Keratinocyte (primary cell): ENCODE results near the gene EMP2. TPM values are rescaled to one million over a fixed set of nuclear protein-coding genes. Genes with fewer than 3 reads are reported as not detected.

Source experiments
- DNase-seq: peaks from one replicate; pipeline ENCODE4 v3.0.0-alpha.2; 2011; ENCODE audit warnings: low read depth, missing footprints, low spot score
- FAIRE-seq: peaks from 2 replicates; lab custom pipeline; 2011; peaks lifted over from hg19 to GRCh38; lab: Jason Lieb, UNC
- H2AFZ ChIP-seq: 2 replicates; pipeline ENCODE4 v1.6.0; 2012; ENCODE audit warnings: low read length, control low read depth, inconsistent platforms; ENCODE audit not compliant: control insufficient read depth
- H3K27ac ChIP-seq: 2 replicates; pipeline ENCODE4 v1.5.1; 2011; ENCODE audit warnings: low read length; ENCODE audit not compliant: control insufficient read depth, insufficient read depth
- H3K27me3 ChIP-seq: 3 replicates; pipeline ENCODE4 v1.6.0; 2011; ENCODE audit warnings: low read length; ENCODE audit not compliant: control insufficient read depth, insufficient read depth; ENCODE audit errors: extremely low read depth
- H3K36me3 ChIP-seq, 2 experiments: 2 replicates in 1 of 2; 3 replicates in 1 of 2; pipeline ENCODE4 v1.5.1; 2011; ENCODE audit warnings: low read length in 2 of 2, mild to moderate bottlenecking in 1 of 2; ENCODE audit not compliant: control insufficient read depth in 2 of 2, insufficient read depth in 2 of 2; ENCODE audit errors: extremely low read depth in 1 of 2
- H3K4me1 ChIP-seq: 3 replicates; pipeline ENCODE4 v1.5.1; 2011; ENCODE audit warnings: low read length; ENCODE audit not compliant: control insufficient read depth, insufficient read depth; ENCODE audit errors: extremely low read depth
- H3K4me2 ChIP-seq: 3 replicates; pipeline ENCODE4 v1.6.0; 2011; ENCODE audit warnings: low read depth, low read length; ENCODE audit not compliant: control insufficient read depth, insufficient read depth; ENCODE audit errors: extremely low read depth
- H3K4me3 ChIP-seq, 3 experiments: fragments of 200-600 bp in 1 of 3; sonication (generic) in 1 of 3; 2 replicates in 2 of 3; 3 replicates in 1 of 3; pipeline ENCODE4 v1.5.1; 2011 to 2016; ENCODE audit warnings: low read length in 3 of 3, mild to moderate bottlenecking in 3 of 3, control low read depth in 2 of 3, inconsistent platforms in 1 of 3, low read depth in 1 of 3, mixed read lengths in 1 of 3, mixed run types in 1 of 3, moderate library complexity in 1 of 3; ENCODE audit not compliant: control insufficient read depth in 2 of 3, insufficient read depth in 2 of 3; ENCODE audit errors: extremely low read depth in 1 of 3
- H3K79me2 ChIP-seq: 2 replicates; pipeline ENCODE4 v1.6.0; 2012; ENCODE audit warnings: low read length; ENCODE audit not compliant: control insufficient read depth, insufficient read depth
- H3K9ac ChIP-seq: 3 replicates; pipeline ENCODE4 v1.6.0; 2011; ENCODE audit warnings: low read length; ENCODE audit not compliant: control insufficient read depth, insufficient read depth; ENCODE audit errors: extremely low read depth
- H3K9me1 ChIP-seq: 3 replicates; pipeline ENCODE4 v1.6.0; 2011; ENCODE audit warnings: low read length; ENCODE audit not compliant: control insufficient read depth, insufficient read depth; ENCODE audit errors: extremely low read depth
- H3K9me3 ChIP-seq: 2 replicates; pipeline ENCODE4 v1.5.1; 2012; ENCODE audit warnings: low read depth, low read length; ENCODE audit not compliant: control insufficient read depth
- H4K20me1 ChIP-seq: 3 replicates; pipeline ENCODE4 v1.6.0; 2011; ENCODE audit warnings: low read length; ENCODE audit not compliant: control insufficient read depth, insufficient read depth; ENCODE audit errors: extremely low read depth
- CTCF ChIP-seq, 3 experiments: IDR thresholded peaks in 1 of 3; conservative IDR thresholded peaks in 1 of 3; optimal IDR thresholded peaks in 1 of 3; 2 replicates in 2 of 3; 3 replicates in 1 of 3; pipeline versions ENCODE3 to v1.5.1; 2011; ENCODE audit warnings: low read length in 3 of 3, mild to moderate bottlenecking in 3 of 3, moderate library complexity in 2 of 3, control low read depth in 1 of 3, inconsistent platforms in 1 of 3; ENCODE audit not compliant: insufficient read depth in 2 of 3; ENCODE audit errors: extremely low read depth in 1 of 3
- EZH2 ChIP-seq: IDR thresholded peaks from one replicate; pipeline ENCODE4 v1.6.1; 2012; ENCODE audit warnings: inconsistent platforms, mild to moderate bottlenecking, low read length, moderate library complexity
- dilution Hi-C: fragments of 300-500 bp; cut with MboI; formaldehyde crosslinking; loops from one replicate; pipeline ENCODE4 v1.7.0; 2020; ENCODE audit warnings: low sequenced_read_pairs; ENCODE audit not compliant: extremely low pct_ligation_motif_present
- polyA plus RNA-seq, 5 experiments: library from polyadenylated mRNA; depleted of rRNA in 3 of 5; stranded (reverse) in 3 of 5; stranded (forward) in 1 of 5; unstranded in 1 of 5; fragments of >200 nt; gene quantifications; 1 replicate in 1 of 5; 2 replicates in 3 of 5; 3 replicates in 1 of 5; pipeline versions ENCODE4 v1.2.1 to v1.2.3, GENCODE V29; 2011 to 2012; ENCODE audit warnings: missing spikeins in 2 of 5, low read depth in 1 of 5, low replicate concordance in 1 of 5

EMP2 gene
- polyA plus RNA-seq, 1 donor (not counting 4 experiments of a cell fraction or from before 2014, with no cell fraction given): 19.1 TPM

- no peak overlapping the region for H3K4me2 ChIP-seq
These were observed 65.9 kb downstream of the EMP2 start for GRCh38 chr16:10514369-10515055.

GRCh38 chr16:10511829-10512228 is 68.6 kb downstream of the EMP2 start:
- TF ChIP-seq CTCF (optimal IDR thresholded peaks at IDR 0.05 in 1 of 3, IDR thresholded peaks at IDR 0.05 in 1 of 3, conservative IDR thresholded peaks at IDR 0.05 in 1 of 3; ENCODE audit: extremely low read depth in 1 of 3, insufficient read depth in 2 of 3, low read length in 3 of 3) (no peak), EZH2 (no peak)
- Histone ChIP-seq H3K27me3 (no peaks in the 10 kb centered on the region), H3K4me1 (no peaks in the 10 kb centered on the region), H3K4me3 (no peak overlapping the region), H3K79me2 (no peaks in the 10 kb centered on the region), H3K9ac (no peak overlapping the region), H3K9me3 (no peaks in the 10 kb centered on the region), H4K20me1 (no peaks in the 10 kb centered on the region), H3K27ac (no peak overlapping the region), H3K9me1 (no peaks in the 10 kb centered on the region), H2AFZ (no peak overlapping the region), H3K36me3 (no peaks in the 10 kb centered on the region), H3K4me2 (no peak overlapping the region)
- dilution Hi-C loops: no loop called here
- no peak for DNase-seq
- FAIRE-seq: no peak

More at GRCh38 chr16:10514369-10515055, 65.9 kb downstream of the EMP2 start:
- Histone ChIP-seq H3K9me1 (no peaks in the 10 kb centered on the region), H4K20me1 (no peaks in the 10 kb centered on the region), H3K9ac (no peak overlapping the region), H3K36me3 (no peaks in the 10 kb centered on the region), H3K79me2 (no peaks in the 10 kb centered on the region), H3K4me3 (no peak overlapping the region), H3K4me1 (no peaks in the 10 kb centered on the region), H3K9me3 (no peaks in the 10 kb centered on the region), H3K27ac (no peak overlapping the region), H3K27me3 (no peaks in the 10 kb centered on the region), H2AFZ (no peak overlapping the region)
- TF ChIP-seq EZH2: no peak
- TF ChIP-seq CTCF (optimal IDR thresholded peaks at IDR 0.05 in 1 of 3, IDR thresholded peaks at IDR 0.05 in 1 of 3, conservative IDR thresholded peaks at IDR 0.05 in 1 of 3; ENCODE audit: extremely low read depth in 1 of 3, insufficient read depth in 2 of 3, low read length in 3 of 3): peak; percentile 39 to 63 (median 47)
- dilution Hi-C loops: no loop called here
- FAIRE-seq (no peak), DNase-seq (no peak)
